Endothelial cell of umbilical vein (primary cell): Measurements from ENCODE around the gene TESMIN.

Experiments
- CTCF ChIP-seq, 2 donors: IDR thresholded peaks; 1 replicate in 1 of 2; 2 replicates in 1 of 2; pipeline ENCODE4 v1.5.1; 2011; ENCODE audit warnings: low read length in 2 of 2, mild to moderate bottlenecking in 2 of 2, moderate library complexity in 2 of 2, control low read depth in 1 of 2, inconsistent platforms in 1 of 2, low read depth in 1 of 2; ENCODE audit not compliant: insufficient read depth in 1 of 2; ENCODE audit errors: extremely low read depth in 1 of 2
- MYC ChIP-seq: IDR thresholded peaks from one replicate; pipeline ENCODE4 v1.6.1; 2011; ENCODE audit warnings: mild to moderate bottlenecking, low read depth, low read length
- POLR2AphosphoS5 ChIP-seq: IDR thresholded peaks from 2 replicates; pipeline ENCODE4 v1.6.1; 2012; ENCODE audit warnings: low read depth, mild to moderate bottlenecking, control low read depth, low read length, moderate library complexity; ENCODE audit not compliant: insufficient read depth

- TF ChIP-seq CTCF (IDR thresholded peaks at IDR 0.05; ENCODE audit: extremely low read depth in 1 of 2, insufficient read depth in 1 of 2, low read depth in 1 of 2, low read length in 2 of 2) = no peak
- no peak for TF ChIP-seq POLR2AphosphoS5
- no peak for TF ChIP-seq MYC
Observed at GRCh38 chr11:68734111-68734510, 17.2 kb downstream of the TESMIN start.
